OCI-M1 (cell line): Measurements from ENCODE around the gene CHD5.
A peak's percentile ranks its signal among the peaks of the same experiment; 100 is the strongest.

Source experiments
- DNase-seq: peaks from one replicate; lab custom pipeline; 2025; lab: John Stamatoyannopoulos, UW

The CHD5 gene

DNA sequence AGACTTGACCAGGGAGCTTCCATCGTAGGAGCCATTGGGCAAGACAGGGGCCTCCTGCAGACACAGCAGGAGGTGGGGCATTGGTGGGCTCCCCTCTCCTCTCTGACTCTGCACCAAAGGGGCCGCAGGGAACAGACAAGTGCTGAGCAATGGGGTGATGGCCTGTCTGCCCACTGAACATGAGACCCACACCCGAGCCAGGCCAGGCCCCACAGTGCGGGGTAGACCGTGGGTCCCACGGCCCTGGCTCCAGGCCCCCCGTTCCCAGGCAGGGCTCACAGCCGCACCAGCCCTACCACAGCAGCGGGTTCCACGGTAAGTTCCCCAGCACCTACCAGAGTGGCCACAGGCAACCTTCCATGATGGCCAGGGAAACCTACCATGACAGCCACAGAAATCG is 45.9 kb downstream of the CHD5 start:
- DNase-seq: no peak

DNA sequence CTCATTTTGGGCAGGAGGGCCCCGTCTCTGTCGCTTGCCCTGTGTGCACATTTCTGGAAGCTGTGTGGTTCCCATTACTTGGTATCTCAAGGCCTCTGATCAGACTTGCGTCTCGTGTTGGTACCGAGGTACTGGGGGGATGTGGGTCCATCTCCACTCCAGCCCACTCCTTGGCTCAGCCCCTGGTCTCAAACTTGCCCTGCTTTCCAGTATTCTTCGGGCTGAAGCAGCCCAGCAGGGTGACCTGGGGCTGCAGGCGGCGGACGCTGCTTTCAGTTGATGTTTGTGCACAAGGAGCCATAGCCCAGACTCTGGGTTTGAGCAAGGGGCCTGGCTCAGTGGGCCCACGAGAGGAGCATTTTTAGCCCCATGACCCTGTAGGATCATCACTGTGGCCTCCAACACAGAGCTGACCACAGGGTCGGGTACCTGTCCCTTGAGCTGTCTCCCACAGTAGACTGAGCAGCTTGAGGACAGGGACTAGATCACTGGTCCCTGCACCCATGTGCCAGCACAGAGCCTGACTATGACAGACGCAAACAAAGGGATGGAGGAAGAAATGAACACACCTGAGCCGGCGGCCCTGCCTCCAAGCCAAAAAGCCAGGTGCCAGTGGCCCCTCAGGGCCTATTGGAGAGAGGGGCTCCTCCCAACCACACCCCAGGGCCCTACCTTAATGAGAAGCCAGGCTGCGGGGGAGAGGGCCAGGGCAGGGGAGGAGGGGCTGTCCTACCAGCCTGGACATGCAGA is 46.8 kb downstream of the CHD5 start:
- DNase-seq: no peak

DNA sequence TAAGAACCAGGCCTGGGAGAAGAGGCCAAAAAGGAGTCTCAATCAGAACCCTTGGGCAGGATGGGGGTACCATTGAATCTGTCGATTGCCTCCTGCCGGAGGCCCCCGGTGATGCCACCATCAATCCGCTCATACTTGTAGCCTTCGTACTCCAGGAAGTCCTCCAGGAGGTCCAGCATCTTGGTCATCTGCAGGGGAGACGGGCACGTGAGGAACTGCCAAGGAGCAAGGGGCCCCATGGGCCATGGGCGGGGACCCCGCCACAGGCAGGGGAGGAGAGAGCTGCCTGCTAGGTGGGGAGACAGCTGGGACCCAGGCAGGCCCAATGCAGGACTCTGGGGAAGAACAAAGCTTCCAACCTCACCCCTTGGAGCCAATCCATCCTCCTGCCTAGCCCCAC is 48.6 kb downstream of the CHD5 start:
- no peak for DNase-seq

DNA sequence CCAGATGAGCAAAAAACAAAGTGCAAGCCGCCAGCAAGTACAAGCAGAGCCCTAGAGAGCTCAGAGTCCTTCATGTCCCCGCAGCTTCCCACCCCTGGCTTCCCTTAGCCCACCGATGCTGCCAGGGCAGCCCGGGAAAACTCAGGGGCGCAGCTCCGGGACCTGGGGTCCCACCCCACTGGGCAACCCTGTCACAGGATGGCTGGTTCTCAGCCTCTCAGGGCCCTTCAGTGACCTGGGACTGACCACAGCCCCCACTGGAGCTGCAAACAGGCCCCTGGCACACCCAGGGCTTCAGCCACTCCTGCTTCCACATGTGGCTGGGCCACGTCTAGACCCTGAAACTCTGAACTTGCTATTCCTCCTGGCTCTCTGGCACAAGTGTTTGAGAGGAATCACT is 49.5 kb downstream of the CHD5 start:
- DNase-seq: no peak

DNA sequence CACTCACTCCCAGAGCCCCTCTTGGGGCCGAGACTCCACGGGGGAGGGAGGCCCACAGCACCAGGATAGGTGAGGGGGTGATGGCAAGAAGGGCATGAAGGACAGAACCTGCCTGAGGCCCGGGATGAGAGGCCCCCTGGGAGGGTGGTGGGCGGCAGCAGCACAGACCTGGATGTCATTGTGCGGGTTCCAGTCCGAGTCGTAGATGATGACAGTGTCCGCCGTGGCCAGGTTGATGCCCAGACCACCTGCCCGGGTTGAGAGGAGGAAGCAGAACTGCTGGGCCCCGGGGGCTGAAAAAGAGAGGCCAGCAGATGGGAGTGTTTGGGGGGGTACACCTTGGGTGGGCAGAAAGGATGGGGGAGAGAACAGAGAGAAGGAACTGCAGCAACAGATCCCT is 50.1 kb downstream of the CHD5 start:
- no peak for DNase-seq

DNA sequence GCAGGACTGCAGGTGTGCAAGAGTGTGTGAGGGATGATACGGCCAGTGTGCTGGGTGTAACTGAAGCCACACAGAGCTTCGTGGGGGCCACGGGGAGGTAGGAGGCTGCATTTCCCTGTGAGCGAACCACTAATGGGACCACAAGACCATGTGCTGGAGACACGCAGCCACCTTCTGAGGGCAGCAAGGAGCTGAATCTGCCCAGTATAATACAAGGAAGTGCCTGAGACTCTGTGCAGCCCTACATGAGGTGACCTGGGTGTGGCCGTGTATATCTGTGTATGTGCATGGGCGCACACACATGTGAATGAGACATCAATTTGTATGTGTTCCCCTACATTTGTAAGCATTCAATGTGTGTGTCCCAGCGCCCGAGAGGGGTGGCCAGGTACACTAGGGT is 50.8 kb downstream of the CHD5 start:
- DNase-seq: no peak

DNA sequence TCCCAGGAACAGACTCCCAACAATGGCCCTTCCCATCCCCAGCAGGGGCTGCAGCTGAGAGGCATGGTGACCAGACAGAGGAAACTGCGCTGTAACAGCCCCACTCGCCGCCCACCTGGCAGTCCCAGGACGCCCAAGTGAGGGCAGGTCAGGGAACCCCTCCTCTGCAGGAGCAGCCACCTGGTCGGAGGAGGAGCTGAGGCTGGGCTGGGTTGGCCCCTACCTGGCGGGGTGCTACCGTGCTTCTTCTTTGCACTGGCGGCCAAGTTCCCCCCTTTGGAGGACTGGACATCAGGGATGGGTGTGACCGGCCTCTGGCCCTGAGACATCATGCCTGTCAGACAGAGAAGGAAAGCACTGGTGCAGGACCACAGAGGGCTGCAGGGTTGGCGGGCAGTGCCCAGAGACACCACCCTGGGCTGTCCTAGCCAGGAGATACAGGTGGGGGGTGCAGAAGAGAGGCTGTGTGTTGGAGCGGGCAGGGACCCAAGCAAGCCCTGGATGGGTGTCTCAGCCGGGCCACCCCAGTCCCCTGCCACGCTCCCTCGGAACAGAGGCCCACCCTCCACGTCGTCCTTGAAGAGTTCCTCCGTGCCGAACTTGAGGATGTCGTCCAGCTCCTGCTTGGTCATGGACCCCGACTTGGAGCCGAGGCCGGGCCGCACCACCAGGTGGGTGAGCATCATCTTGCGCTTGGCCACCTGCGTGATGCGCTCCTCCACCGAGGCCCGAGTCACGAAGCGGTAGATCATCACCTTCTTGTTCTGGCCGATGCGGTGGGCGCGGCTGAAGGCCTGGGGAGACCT is 51.6 kb downstream of the CHD5 start:
- DNase-seq: no peak

DNA sequence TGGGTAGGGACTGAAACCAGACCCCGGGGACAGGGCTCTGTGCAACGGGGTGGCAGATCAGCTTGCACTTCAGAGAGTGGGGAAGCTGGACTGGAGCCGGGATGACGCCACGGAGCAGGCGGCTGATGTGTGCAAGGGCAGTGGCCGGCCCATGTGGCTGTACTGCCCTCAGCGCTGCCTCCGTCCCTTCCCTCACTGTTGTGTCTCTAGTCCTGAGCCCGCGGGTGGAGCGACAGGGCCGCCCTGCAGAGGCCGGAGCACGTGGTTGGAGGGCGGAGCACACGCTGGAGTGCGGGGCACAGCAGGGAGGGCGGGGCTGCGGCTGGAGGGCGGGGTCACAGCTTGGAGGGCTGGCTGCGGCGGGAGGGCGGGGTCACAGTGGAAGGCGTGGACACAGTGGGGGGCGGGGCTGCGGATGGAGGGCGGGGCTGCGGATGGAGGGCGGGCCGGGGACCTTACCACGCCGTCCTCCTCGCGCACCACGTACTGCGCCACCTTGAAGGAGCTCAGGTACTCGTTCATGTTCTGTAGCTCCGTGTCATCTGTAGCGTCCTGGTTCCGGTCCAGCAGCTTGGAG is 52.4 kb downstream of the CHD5 start:
- DNase-seq: peak; percentile 88

DNA sequence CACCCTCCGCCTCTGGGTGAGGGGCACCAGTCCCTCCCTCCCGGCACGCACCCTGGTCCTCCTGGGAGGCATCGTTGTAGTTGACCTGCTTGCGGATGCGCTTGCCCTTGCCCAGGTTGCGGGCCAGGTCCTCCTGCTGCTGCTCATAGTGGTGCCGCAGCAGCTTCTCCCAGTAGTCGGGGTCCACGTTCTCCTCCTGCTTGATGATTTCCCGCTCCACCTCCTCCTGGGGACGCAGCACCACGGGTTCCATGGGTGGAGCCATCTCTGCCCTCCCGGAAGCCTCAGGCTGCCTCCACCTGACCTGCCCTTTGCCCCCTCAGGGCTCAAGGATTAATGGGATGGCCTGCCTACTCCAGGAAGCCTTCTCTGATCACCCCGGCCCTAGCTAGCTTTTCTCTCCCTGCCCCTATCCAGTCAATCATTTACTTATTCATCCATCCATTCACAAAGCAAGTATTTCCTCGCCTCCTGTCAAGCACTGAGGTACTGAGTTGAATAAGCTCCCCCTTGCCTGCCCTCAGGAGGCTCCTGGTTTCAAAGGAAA is 53.5 kb downstream of the CHD5 start:
- DNase-seq: no peak

DNA sequence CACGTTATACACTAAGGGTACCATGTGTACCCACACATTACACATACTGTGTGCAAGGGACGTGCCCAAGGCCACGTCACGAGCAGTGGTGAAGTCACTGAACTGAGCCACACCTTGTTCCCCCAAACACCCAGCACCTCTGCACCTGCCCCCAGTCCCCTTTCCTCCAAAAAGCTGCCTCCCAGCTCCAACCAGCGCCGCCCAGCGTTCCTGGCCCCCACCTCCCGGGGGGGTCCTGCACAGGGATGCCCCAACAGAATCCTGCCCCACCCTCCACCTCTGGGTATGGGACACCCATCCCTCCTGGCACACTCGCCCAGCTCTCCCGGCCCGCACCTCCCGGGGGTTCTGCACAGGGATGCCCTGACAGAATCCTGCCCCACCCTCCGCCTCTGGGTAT is 54.1 kb downstream of the CHD5 start:
- no peak for DNase-seq

DNA sequence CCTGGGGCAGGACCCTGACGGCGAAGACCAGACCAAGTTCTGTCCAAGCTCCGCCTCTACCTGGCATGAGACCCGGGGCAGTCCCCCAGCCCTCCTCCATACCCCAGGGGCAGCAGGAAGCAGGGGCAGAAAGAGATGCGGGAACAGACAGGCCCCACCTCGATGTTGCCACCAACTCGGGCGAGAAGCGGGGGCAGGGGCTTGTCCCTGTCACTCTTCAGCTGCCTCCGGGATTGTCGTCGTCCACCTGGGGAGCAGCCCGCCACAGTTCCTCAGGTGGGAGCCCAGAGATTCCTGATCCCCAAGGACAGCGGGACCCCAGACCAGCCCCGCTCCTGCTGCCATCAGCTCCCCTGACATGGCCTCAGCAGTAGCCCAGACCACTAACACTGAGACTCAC is 54.8 kb downstream of the CHD5 start:
- DNase-seq: no peak

DNA sequence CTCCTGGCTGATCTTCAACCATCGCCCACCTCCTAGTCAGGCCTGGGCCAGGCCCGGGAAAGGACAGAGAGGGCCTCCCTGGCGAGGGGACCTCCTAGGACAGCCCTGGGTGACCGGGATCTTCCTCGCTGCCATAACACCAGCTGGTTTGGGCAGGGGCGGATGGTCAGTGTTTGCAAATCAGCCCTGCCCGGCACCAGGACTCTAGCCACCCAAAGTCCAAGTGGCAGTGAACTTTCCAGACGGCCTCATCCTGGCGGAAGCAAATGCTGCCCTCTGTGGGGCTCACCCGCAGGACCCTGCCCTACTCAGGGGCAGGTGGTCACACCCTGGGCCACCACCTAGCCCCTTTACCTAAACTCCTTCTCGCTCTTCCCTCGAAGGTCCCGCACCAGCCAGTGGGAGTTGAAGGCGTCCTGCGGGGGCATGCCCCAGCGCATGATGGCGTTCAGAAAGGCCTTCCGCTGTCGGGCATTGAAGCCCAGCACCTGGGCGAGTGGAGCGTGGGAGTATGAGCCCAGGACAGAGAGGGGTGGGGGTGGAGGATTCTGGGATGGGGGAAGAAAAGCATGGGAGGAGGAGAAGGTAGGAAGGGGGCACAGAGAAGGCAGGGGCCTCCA is 55.3 kb downstream of the CHD5 start:
- no peak for DNase-seq

DNA sequence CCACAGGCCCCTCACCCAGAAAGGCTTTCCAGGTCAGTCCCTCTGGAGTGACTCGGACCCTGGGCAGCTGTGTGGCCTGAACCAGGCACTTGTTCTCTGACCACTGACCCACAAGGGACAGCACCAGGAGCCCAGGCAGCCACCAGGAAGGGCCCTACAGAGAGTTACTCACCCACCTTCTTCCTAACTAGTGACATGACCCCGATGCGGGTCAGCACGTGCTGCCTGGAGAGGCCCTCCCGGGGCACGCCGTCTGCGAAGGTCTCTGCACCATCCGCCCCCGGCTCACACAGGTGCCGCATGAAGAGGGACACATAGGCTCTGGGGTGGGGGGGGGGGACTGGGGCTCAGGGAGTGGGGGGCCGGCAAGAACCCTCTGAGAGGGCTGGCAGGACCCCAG is 55.8 kb downstream of the CHD5 start:
- DNase-seq: no peak

DNA sequence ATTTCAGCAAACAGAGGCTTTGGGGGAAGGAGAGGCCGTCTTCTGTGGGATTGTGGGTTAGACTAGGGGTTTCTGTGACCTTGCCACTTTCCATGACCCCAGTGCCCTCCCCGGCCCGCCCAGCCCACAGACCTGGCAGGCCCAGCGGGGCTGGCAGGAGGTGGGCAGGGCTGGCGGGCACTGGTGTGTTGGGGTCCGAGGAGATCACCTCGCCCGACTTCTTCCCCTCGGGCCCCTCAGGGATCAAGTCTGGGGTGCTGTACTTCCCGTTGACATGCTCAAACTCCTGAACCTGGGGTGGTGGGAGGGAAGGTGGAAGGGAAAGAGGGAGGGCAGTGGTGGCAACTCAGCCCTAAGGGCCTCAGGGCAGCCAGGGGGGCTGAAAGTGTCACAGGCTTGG is 56.3 kb downstream of the CHD5 start:
- no peak for DNase-seq

DNA sequence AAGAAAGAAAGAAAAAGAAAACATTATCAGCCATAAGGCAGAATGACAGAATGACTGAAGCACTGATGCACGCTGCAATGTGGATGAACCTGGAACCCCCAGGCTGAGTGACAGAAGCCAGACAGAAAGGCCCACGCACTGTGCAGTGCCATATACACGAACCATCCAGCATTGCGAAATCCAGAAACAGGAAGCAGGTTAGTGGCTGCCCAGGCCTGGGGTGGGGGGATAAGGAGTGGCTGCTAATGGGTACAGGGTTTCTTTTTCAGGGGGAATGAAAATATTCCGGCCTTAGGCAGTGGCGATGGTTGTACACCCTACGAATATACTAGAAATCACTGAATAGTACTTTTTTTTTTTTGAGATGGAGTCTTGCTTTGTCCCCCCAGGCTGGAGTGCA is 57.0 kb downstream of the CHD5 start:
- DNase-seq: peak; percentile 69

DNA sequence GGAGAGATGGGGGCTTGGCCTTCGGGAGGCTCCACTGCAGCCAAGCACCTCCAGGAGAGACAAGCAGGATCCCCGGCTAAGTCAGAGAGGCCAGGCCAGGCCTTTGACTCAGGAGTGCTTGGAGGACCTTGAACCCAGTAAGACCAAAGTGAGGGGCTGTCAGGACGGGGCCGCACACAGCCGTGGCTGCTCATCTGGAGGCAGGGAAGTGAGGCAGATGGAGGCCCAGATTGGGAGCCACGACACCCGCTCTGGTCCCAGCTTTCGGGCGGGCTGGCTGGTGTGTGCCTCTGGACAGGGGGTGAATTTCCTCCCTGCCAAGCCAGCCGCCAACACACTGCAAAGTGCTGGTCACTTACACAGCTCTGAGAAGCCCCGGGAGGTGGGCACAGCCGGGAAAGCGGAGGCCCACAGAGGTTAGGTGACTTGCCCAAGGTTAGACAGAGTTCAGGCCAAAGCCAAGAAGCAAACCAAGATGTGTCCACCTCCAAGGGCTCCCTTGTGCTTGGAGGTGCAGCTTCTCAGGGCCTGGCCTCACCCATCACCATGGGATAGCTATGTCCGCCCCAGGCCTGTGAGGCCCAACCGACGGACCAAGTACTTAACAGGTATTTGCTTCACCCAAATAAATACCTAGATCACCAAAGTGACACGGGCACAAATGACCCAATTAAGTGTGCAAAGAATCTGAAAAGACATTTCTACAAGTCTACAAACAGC is 58.3 kb downstream of the CHD5 start:
- DNase-seq: no peak

DNA sequence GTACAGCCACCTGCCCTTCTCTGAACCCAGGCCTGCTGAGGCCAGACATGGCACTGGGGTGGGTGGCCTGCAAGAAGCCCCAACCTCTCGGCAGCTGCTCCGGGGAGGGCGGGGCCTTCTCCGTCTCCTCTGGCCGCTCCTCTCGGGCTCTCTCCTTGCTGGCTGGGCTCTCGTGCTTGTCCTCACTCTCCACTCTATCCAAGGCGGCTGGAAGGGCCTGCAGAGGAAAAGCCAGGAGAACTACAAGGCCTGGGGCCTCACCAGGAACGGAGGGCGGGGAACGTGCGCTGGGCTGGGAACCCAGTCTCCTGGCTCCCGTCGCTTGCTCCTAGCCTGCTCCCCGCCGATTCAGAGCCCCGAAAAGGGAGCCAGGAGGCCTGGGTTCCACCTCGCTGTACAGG is 59.1 kb downstream of the CHD5 start:
- DNase-seq: no peak

DNA sequence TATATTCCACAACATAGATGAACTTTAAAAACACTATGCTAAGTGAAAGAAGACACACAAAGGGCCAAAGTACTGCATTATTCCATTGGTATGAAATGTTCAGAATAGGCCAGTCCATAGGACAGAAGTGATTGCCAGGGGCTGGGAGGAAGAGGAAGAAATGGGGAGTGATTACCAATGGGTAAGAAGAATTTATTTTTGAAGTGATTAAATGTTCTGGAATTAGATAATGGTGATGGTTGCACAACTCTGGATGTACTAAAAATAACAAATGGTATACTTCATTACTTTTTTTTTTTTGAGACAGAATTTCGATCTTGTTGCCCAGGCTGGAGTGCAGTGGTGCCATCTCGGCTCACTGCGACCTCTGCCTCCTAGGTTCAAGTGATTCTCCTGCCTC is 61.7 kb downstream of the CHD5 start:
- no peak for DNase-seq

DNA sequence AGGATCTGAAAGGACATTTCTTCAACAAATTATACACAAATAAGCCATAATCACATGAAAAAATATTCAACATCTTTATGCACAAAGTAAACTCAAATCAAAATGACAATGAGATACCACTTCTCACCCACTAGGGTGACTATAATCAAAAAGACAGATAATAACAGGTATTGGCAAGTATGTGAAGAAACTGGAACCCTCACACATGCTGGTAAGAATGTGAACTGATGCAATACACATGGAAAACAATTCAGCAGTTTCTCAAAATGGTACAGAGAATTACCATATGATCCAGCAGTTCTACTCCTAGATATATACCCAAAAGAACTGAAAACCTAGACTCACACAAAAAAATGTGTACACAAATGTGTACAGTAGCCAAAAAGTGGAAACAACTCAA is 62.5 kb downstream of the CHD5 start:
- DNase-seq: no peak

DNA sequence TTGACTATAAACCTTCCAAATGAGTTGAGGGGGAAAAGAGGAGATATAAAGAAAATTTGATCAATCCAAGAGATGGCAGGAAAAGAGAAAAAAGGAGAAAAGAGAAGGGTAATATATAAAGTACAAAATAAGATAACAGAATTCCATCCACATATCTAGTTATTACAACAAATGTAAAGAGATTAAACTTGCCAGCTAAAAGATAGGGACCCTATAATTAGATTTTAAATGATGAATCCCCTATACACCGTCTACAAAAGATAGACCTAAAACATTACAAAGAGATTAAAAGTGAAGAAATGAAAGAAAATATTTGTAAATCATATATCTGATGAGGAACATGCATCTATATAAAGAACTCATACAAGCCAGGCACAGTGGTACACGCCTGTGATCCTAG is 63.1 kb downstream of the CHD5 start:
- DNase-seq: no peak

DNA sequence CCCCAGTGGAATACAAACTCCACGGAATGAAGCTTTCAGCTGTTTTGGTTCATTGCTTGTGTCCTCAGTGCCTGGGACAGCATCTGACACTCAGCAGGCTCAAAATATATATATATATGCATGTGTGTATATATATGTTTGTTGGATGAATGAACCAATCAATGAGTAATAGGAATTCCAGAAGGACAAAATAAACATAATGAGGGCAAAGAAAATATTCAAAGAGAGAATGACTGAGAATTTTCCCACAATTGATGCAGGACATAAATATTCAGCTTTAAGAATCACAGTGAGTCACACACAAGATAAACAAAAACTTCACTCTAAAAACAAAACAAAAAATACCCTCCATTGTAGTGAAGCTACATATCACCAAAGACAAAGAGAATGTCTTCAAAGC is 64.0 kb downstream of the CHD5 start:
- no peak for DNase-seq

DNA sequence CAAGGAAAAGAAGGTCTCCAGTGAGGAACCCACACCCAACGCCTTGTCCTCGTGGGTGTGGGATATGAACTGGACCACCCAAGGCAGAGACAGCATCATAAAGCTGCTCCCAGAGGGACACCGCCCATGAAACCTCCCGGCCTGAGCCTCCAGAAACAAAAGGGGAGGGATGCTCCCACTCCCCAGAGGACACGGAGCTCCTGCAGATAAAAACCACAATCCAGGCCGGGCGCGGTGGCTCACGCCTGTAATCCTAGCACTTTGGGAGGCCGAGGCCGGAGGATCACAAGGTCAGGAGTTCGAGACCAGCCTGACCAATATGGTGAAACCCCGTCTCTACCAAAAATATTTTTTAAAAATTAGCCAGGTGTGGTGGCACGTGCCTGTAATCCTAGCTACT is 66.4 kb downstream of the CHD5 start:
- DNase-seq: no peak
